Uterus (tissue), 4 donors: Measurements from ENCODE around the gene ANKRD55. TPM values are rescaled to one million over a fixed set of nuclear protein-coding genes. Genes with fewer than 3 reads are reported as not detected.

Experiments
- DNase-seq, 2 donors: peaks; one replicate each; pipeline ENCODE4 v3.0.0-alpha.2; 2019 to 2020
- H3K27ac ChIP-seq, 2 donors: fragments of 200-600 bp; sonication (generic); 1 replicate in 1 of 2; 2 replicates in 1 of 2; pipeline ENCODE4 v1.5.1; 2016 to 2018
- H3K27me3 ChIP-seq, 2 donors: fragments of 200-600 bp; sonication (generic); one replicate each; pipeline ENCODE4 v1.5.1; 2018 to 2019; ENCODE audit warnings: control low read depth in 1 of 2
- H3K36me3 ChIP-seq, 2 donors: fragments of 200-600 bp; sonication (generic); one replicate each; pipeline ENCODE4 v1.5.1; 2019; ENCODE audit warnings: control low read depth in 1 of 2
- H3K4me1 ChIP-seq, 2 donors: fragments of 200-600 bp; sonication (generic); one replicate each; pipeline ENCODE4 v1.5.1; 2018 to 2019; ENCODE audit warnings: control low read depth in 1 of 2
- H3K4me3 ChIP-seq, 2 donors: fragments of 200-600 bp; sonication (generic); 1 replicate in 1 of 2; 2 replicates in 1 of 2; pipeline ENCODE4 v1.5.1; 2018 to 2019; ENCODE audit warnings: mild to moderate bottlenecking in 1 of 2
- H3K9me3 ChIP-seq, 2 donors: fragments of 200-600 bp; sonication (generic); one replicate each; pipeline ENCODE4 v1.5.1; 2019; ENCODE audit warnings: control low read depth in 1 of 2
- CTCF ChIP-seq, 4 experiments: fragments of 200-600 bp in 2 of 4; fragments of 450-650 bp in 2 of 4; sonication (generic) in 2 of 4; IDR thresholded peaks; one replicate each; pipeline ENCODE4 v1.5.1; 2016 to 2019; ENCODE audit warnings: antibody characterized with exemption in 4 of 4, mild to moderate bottlenecking in 2 of 4, moderate library complexity in 1 of 4
- POLR2A ChIP-seq, 2 donors: fragments of 450-650 bp; IDR thresholded peaks; one replicate each; pipeline ENCODE4 v1.6.1; 2016; ENCODE audit warnings: antibody characterized with exemption in 2 of 2, mild to moderate bottlenecking in 1 of 2, moderate library complexity in 1 of 2
- intact Hi-C: fragments of 100-400 bp; cut with DNase I; formaldehyde crosslinking; loops from one replicate; pipeline ENCODE4 v1.15.1; 2023; ENCODE audit warnings: low total_unique reads
- total RNA-seq, 4 donors: library from RNA; depleted of rRNA in 3 of 4; stranded (reverse); fragments of >200 nt in 3 of 4; gene quantifications; one replicate each; pipeline versions ENCODE4 v1.1.0 to v1.2.4, GENCODE V29; 2014 to 2023
- donor health status: DM: yes; HTN: yes; CAD: no.

Gene ANKRD55
- total RNA-seq, 4 donors from 2014 or later: 0.55 TPM; not detected in 3

- no peaks in the 10 kb centered on the region for H3K4me1 ChIP-seq
- no peaks in the 10 kb centered on the region for H3K27me3 ChIP-seq
- no peaks in the 10 kb centered on the region for H3K9me3 ChIP-seq
- no peaks in the 10 kb centered on the region for H3K36me3 ChIP-seq
- no peak overlapping the region for H3K4me3 ChIP-seq
- TF ChIP-seq POLR2A (IDR thresholded peaks at IDR 0.05): no peak
- no peak for TF ChIP-seq CTCF (IDR thresholded peaks at IDR 0.05)
- H3K27ac ChIP-seq: no peak overlapping the region
- intact Hi-C loops: no loop called here
- DNase-seq: no peak
These were observed 176.3 kb downstream of the ANKRD55 start for GRCh38 chr5:56056875-56057274.

GRCh38 chr5:56055859-56056258, 177.3 kb downstream of the ANKRD55 start:
- no peaks in the 10 kb centered on the region for H3K36me3 ChIP-seq
- H3K27ac ChIP-seq: no peak overlapping the region
- H3K9me3 ChIP-seq: no peaks in the 10 kb centered on the region
- TF ChIP-seq CTCF (IDR thresholded peaks at IDR 0.05): no peak
- no peak for TF ChIP-seq POLR2A (IDR thresholded peaks at IDR 0.05)
- no peaks in the 10 kb centered on the region for H3K27me3 ChIP-seq
- no peak overlapping the region for H3K4me3 ChIP-seq
- no peak for DNase-seq
- intact Hi-C loops: no loop called here
- no peaks in the 10 kb centered on the region for H3K4me1 ChIP-seq

- no peak for TF ChIP-seq POLR2A (IDR thresholded peaks at IDR 0.05)
- TF ChIP-seq CTCF (IDR thresholded peaks at IDR 0.05): no peak
- intact Hi-C loops: no loop called here
- H3K4me1 ChIP-seq: no peaks in the 10 kb centered on the region
These were observed 177.8 kb downstream of the ANKRD55 start for GRCh38 chr5:56055287-56055686.

GRCh38 chr5:56054666-56055065, 178.5 kb downstream of the ANKRD55 start:
- H3K4me1 ChIP-seq: no peaks in the 10 kb centered on the region
- no peaks in the 10 kb centered on the region for H3K36me3 ChIP-seq
- H3K27me3 ChIP-seq: no peaks in the 10 kb centered on the region
- H3K27ac ChIP-seq: no peak overlapping the region
- intact Hi-C loops: no loop called here
- DNase-seq: no peak
- no peak for TF ChIP-seq CTCF (IDR thresholded peaks at IDR 0.05)
- TF ChIP-seq POLR2A (IDR thresholded peaks at IDR 0.05): no peak
- H3K9me3 ChIP-seq: no peaks in the 10 kb centered on the region
- no peak overlapping the region for H3K4me3 ChIP-seq

More at GRCh38 chr5:56055287-56055686, 177.8 kb downstream of the ANKRD55 start:
- H3K27ac ChIP-seq: no peak overlapping the region
- H3K9me3 ChIP-seq: no peaks in the 10 kb centered on the region
- H3K36me3 ChIP-seq: no peaks in the 10 kb centered on the region
- H3K4me3 ChIP-seq: no peak overlapping the region
- H3K27me3 ChIP-seq: no peaks in the 10 kb centered on the region
- no peak for DNase-seq

- no peak for DNase-seq
- Histone ChIP-seq H3K4me1 (no peaks in the 10 kb centered on the region), H3K36me3 (no peaks in the 10 kb centered on the region), H3K4me3 (no peak overlapping the region), H3K27me3 (no peaks in the 10 kb centered on the region), H3K27ac (no peak overlapping the region), H3K9me3 (no peaks in the 10 kb centered on the region)
- intact Hi-C loops: no loop called here
- TF ChIP-seq CTCF (IDR thresholded peaks at IDR 0.05): no peak
- no peak for TF ChIP-seq POLR2A (IDR thresholded peaks at IDR 0.05)
These were observed 179.8 kb downstream of the ANKRD55 start for GRCh38 chr5:56053363-56053762.
